ENCODE results near the gene ZNF638.
A peak's percentile ranks its signal among the peaks of the same experiment; 100 is the strongest.

ZNF638 gene

DNA sequence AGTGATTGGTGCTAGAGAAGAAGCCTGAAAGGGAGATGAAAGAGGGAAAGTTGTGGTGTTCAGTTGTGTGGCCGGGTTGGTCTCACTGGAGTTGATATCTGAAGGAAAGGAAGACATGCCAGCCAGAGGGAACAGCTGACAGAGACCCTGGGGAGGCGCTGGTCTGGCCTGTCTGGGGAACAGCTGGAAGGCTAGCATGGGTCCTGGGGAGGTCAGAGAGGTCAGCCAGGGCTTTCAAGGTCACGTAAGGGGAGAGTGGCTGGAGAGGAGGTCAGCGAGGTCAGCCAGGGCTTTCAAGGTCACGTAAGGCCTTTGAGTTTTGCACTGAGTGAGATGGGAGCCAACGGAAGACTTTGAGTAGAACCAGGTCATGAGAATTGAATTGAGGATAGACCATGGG lies 132.8 kb downstream of the ZNF638 start:
- 90% methylated on average over 6 of the region's 6 CpGs for WGBS
- H3K27ac ChIP-seq (ENCODE audit: low read depth, low read length): no peak overlapping the region
- peaks cover 3% of the 10 kb centered on the region; the same call in 1 of the 2 replicates for H3K9me3 ChIP-seq (ENCODE audit: insufficient read depth, low read depth, low read length)
- peaks cover 6% of the 10 kb centered on the region for H3K4me1 ChIP-seq (ENCODE audit: insufficient read depth, low read length)
- H3K9ac ChIP-seq (ENCODE audit: low read depth, low read length): no peak overlapping the region
- no peaks in the 10 kb centered on the region for H3K36me3 ChIP-seq (ENCODE audit: insufficient read depth, low read length)
- H3K27me3 ChIP-seq (ENCODE audit: insufficient read depth, low read length): peaks cover 94% of the 10 kb centered on the region
- no peak overlapping the region for H3K4me3 ChIP-seq (ENCODE audit: low read length)

DNA sequence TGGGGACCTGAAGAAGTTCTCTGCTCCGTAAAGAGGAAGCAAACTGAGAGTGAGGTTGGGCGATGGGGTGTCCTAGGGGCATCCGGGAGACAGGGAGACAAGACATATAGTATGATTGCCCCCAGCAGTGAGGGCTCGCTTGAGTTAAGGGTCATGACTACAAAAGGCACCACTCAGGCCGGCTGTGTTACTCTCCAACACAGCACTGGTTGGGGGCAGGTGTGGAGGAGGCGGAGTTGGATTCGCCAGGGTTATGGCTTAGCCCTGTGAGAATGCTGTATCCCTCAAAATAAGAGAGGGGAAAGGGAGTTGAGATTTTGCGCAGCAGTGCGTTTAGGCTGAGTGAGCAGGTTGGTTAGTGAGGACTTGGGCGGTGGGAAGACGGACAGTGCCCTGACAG lies 133.8 kb downstream of the ZNF638 start:
- Histone ChIP-seq H3K9ac (ENCODE audit: low read depth, low read length) (no peak overlapping the region), H3K4me3 (ENCODE audit: low read length) (peak overlapping the region; percentile 57; the same call in 1 of the 2 replicates), H3K27me3 (ENCODE audit: insufficient read depth, low read length) (peaks cover 91% of the 10 kb centered on the region), H3K4me1 (ENCODE audit: insufficient read depth, low read length) (peaks cover 6% of the 10 kb centered on the region), H3K27ac (ENCODE audit: low read depth, low read length) (no peak overlapping the region), H3K9me3 (ENCODE audit: insufficient read depth, low read depth, low read length) (peaks cover 3% of the 10 kb centered on the region; the same call in 1 of the 2 replicates), H3K36me3 (ENCODE audit: insufficient read depth, low read length) (no peaks in the 10 kb centered on the region)
- WGBS: 56% methylated on average over 11 of the region's 11 CpGs

DNA sequence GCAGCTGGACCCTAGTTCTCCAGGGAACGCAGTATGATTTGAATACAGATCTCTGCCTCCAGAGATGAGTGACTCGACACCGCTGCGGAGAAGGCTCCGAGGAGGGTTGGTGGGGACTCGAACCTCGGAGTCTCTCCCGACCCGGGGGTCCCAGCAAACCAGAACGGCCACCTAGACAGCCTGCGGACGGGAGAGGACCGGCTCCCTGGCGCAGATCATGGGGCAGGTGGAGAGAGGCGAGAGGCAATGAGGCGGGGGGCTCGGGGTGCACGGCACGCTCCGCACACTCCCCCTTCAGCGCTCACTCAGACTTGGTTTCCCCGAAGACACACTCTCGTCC lies 134.3 kb downstream of the ZNF638 start:
- 9% methylated on average over 23 of the region's 23 CpGs for WGBS
- peak overlapping the region; percentile 57 for H3K4me3 ChIP-seq (ENCODE audit: low read length)
- no peaks in the 10 kb centered on the region for H3K36me3 ChIP-seq (ENCODE audit: insufficient read depth, low read length)
- peaks cover 3% of the 10 kb centered on the region for H3K4me1 ChIP-seq (ENCODE audit: insufficient read depth, low read length)
- no peak overlapping the region for H3K27ac ChIP-seq (ENCODE audit: low read depth, low read length)
- peaks cover 90% of the 10 kb centered on the region for H3K27me3 ChIP-seq (ENCODE audit: insufficient read depth, low read length)
- H3K9me3 ChIP-seq (ENCODE audit: insufficient read depth, low read depth, low read length): peaks cover 3% of the 10 kb centered on the region; the same call in 1 of the 2 replicates
- no peak overlapping the region for H3K9ac ChIP-seq (ENCODE audit: low read depth, low read length)

DNA sequence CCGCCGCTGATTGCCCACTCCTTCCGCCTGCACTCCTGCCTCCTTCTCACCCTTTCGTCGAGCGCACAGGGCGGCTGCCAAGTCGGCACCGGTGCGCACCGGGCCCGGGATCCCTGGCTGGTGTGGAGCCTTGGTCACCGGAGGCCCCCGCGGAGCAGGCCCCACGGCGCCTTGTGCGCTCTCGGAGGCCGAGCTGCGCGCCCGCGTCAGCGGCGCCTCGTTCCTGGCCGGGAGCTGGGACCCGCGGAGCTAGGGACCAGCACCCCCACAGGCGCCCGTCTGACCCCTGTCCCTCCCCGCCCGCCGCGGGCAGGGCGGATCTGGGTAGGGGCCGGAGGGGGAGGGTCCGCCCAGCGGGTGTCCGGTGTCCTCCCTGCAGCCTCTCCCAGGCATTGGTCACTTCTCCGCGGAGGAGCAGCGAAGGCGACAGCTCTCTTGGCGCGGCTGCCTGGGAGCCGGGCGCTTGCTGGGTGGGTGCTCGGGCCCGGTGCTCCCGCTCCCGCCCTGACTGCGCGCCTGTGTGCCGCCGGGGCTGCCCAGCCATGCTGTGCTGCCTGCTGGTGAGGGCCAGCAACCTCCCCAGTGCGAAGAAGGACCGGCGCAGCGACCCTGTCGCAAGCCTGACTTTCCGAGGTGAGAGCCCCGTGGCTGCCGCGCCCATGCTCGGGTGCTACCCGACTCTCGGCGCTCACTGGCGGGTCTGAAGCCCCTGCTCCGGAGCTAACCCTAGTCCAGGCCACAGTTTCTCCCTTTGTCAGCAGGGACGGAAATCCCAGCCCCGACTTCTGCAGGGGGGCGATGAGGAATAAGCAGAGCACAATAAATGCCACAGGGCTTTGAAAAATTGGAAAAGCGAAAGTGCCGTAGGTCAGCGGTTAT lies 135.0 kb downstream of the ZNF638 start:
- H3K27me3 ChIP-seq (ENCODE audit: insufficient read depth, low read length): peaks cover 84% of the 10 kb centered on the region
- H3K9me3 ChIP-seq (ENCODE audit: insufficient read depth, low read depth, low read length): peaks cover 3% of the 10 kb centered on the region; the same call in 1 of the 2 replicates
- H3K9ac ChIP-seq (ENCODE audit: low read depth, low read length): 0 out of 2 replicates have a peak overlapping the region, but pooled peaks have one; percentile 17
- no peaks in the 10 kb centered on the region for H3K36me3 ChIP-seq (ENCODE audit: insufficient read depth, low read length)
- H3K27ac ChIP-seq (ENCODE audit: low read depth, low read length): no peak overlapping the region
- H3K4me1 ChIP-seq (ENCODE audit: insufficient read depth, low read length): peaks cover 3% of the 10 kb centered on the region; the same call in 1 of the 2 replicates
- 2% methylated on average over 78 of the region's 78 CpGs for WGBS
- H3K4me3 ChIP-seq (ENCODE audit: low read length): peak overlapping the region; percentile 57

DNA sequence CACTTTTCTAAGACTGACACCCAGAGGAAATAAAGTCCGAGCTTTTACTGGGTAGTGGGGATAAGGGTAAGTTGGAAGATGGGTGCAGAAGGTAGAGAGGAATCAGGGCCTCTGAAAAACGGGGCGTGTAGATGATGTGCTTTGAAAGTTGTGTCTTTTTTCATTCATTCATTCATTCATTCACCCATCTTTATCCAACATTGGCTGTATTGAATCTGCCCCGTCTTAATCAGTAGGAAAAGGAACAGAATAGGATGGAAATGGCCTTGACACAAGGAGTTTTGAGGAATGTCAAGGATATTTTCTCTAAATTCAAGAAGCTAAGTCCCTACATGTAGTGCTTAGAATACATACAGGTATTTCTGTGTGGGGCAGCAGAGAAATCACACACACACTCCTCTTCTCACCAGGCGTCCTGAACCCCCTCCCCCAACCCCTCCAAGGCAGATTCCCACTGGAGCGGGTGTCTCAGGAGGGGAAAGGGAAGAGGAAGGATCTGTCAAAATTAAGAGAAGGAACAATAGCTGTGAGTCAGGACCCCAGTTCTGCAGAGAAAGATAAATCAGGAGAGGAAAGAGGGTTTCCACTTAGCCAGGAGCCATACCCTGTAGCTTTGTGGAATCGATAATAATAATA lies 135.7 kb downstream of the ZNF638 start:
- peak overlapping the region; percentile 57 for H3K4me3 ChIP-seq (ENCODE audit: low read length)
- no peak overlapping the region for H3K9ac ChIP-seq (ENCODE audit: low read depth, low read length)
- WGBS: 37% methylated on average over 4 of the region's 7 CpGs
- H3K27ac ChIP-seq (ENCODE audit: low read depth, low read length): no peak overlapping the region
- H3K27me3 ChIP-seq (ENCODE audit: insufficient read depth, low read length): peaks cover 77% of the 10 kb centered on the region
- H3K9me3 ChIP-seq (ENCODE audit: insufficient read depth, low read depth, low read length): peaks cover 3% of the 10 kb centered on the region; the same call in 1 of the 2 replicates
- H3K4me1 ChIP-seq (ENCODE audit: insufficient read depth, low read length): peaks cover 3% of the 10 kb centered on the region; the same call in 1 of the 2 replicates
- H3K36me3 ChIP-seq (ENCODE audit: insufficient read depth, low read length): no peaks in the 10 kb centered on the region

DNA sequence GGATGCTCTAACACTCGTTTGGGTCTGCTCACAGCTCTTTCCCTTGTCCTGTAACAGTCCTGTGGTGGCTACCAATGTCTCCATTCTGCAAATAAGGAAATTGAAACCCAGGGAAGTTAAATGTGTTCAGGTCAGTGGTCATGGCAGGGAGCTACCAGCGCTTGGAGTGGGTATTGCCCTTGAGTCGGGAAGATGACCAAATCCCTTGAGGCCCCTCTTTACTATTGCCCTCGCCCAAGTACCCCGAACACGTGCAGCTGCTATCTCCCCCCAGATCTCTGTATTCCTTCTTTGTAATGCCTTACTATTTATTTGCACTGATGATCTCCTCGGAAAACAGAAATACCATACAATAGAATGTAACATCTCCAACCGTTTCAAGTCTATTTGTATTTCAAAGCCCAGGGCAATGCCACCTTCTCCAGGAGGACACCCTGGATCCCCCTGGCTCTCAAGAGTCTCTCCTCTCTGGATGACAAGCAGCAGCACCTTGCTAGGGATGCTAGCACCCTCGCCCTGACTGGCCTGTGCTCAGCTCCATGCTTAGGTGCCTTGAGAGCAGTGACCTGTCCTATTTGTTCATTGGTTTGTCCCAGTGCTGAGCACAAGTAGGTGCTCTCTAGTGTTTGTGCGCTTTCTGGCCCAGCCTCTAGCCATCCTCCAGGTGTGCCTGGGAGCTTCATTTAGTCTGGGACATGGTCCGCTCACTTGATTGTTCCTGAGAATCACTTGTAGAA lies 136.9 kb downstream of the ZNF638 start:
- Histone ChIP-seq H3K27me3 (ENCODE audit: insufficient read depth, low read length) (peaks cover 66% of the 10 kb centered on the region), H3K36me3 (ENCODE audit: insufficient read depth, low read length) (no peaks in the 10 kb centered on the region), H3K9ac (ENCODE audit: low read depth, low read length) (no peak overlapping the region), H3K4me1 (ENCODE audit: insufficient read depth, low read length) (peaks cover 3% of the 10 kb centered on the region; the same call in 1 of the 2 replicates), H3K9me3 (ENCODE audit: insufficient read depth, low read depth, low read length) (no peaks in the 10 kb centered on the region), H3K4me3 (ENCODE audit: low read length) (no peak overlapping the region), H3K27ac (ENCODE audit: low read depth, low read length) (no peak overlapping the region)
- WGBS: 81% methylated on average over 11 of the region's 11 CpGs

DNA sequence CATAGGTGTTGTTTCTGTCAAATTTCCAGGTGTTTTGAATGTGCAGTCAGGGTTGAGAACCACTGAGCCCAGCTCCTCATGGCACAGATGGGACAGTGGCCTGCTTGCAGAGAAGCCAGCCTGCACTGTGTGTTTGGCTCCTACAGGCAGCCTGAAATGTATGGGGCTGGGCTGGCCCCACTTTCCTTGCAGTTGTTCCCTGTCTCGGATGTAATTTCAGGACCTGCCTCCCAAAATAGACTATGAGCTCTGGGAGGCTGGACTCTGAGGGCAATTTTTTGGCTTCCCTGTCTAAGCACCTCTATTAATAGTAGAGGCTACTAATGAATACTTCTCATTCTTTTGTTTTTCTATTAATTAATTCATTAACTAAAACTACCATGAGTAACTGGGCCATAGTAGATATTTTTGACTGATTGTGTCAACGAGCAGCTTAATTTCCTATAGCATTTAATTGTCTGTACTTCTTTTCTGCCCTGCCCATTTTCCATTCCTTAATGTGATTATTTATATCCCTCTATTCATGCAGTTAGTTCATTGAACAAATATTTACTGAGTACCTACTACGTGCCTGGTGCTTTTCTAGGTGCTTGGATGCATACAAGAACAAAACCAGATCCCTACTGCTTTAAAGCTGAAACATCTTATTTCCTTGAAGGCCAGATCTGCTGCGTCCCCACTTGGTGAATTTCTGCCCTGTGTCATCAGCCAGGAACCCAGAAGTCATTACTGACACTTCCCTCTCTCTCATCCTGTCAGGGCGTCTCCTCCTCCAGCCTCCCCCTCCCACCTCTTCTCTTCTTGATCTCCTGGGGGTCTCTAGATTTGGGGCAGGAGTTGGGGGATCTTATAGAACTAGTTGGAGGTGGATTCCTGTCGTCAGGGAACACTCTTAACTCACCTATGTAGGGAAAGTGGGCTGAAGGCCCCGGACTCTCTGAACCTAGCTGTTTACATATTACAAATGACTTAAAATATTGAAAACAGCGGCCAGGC lies 138.1 kb downstream of the ZNF638 start:
- no peaks in the 10 kb centered on the region for H3K36me3 ChIP-seq (ENCODE audit: insufficient read depth, low read length)
- peaks cover 3% of the 10 kb centered on the region; the same call in 1 of the 2 replicates for H3K4me1 ChIP-seq (ENCODE audit: insufficient read depth, low read length)
- no peak overlapping the region for H3K27ac ChIP-seq (ENCODE audit: low read depth, low read length)
- 89% methylated on average over 7 of the region's 8 CpGs for WGBS
- no peak overlapping the region for H3K9ac ChIP-seq (ENCODE audit: low read depth, low read length)
- peaks cover 53% of the 10 kb centered on the region for H3K27me3 ChIP-seq (ENCODE audit: insufficient read depth, low read length)
- no peaks in the 10 kb centered on the region for H3K9me3 ChIP-seq (ENCODE audit: insufficient read depth, low read depth, low read length)
- H3K4me3 ChIP-seq (ENCODE audit: low read length): no peak overlapping the region

DNA sequence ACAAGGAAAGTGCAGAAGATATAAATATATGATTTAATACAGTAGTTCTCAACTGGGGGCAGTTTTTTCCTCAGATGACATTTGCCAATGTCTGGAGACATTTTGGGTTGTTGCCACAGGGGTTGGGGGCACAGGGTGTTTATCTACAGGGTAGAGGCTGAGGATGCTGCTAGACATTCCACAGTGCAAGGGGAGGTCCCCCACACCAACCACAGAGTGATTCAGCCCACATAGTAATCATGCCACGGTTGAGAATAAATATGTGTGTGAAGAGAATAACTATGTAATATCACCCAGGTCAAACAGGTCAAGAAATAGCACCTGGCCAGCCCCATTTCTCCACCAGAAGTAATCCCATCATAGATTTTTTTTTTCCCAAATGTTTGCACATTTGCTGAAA lies 139.7 kb downstream of the ZNF638 start:
- no CpG with 5 or more reads among the region's 1 CpG for WGBS
- Histone ChIP-seq H3K36me3 (ENCODE audit: insufficient read depth, low read length) (no peaks in the 10 kb centered on the region), H3K4me1 (ENCODE audit: insufficient read depth, low read length) (peaks cover 3% of the 10 kb centered on the region; the same call in 1 of the 2 replicates), H3K27ac (ENCODE audit: low read depth, low read length) (no peak overlapping the region), H3K9me3 (ENCODE audit: insufficient read depth, low read depth, low read length) (no peaks in the 10 kb centered on the region), H3K27me3 (ENCODE audit: insufficient read depth, low read length) (peaks cover 37% of the 10 kb centered on the region), H3K4me3 (ENCODE audit: low read length) (no peak overlapping the region), H3K9ac (ENCODE audit: low read depth, low read length) (no peak overlapping the region)

DNA sequence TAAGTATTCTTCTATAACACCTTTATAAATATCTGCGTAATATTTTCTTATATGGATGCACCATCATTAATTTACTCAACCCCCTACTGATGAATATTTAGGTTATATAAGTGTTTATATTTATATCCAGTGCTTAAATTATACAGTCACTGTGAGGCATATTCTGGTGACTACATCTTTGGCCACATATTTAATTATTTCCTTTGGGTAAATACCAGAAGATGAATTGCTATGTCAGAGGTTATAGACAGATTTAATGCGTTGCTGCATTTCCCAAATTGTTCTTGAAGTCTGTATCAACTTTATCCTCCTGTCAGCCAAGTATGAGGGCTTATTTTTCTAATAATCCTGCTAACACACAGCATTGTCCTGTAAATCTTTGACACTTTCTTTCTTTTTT lies 140.4 kb downstream of the ZNF638 start:
- 100% methylated on average over 1 of the region's 2 CpGs for WGBS

DNA sequence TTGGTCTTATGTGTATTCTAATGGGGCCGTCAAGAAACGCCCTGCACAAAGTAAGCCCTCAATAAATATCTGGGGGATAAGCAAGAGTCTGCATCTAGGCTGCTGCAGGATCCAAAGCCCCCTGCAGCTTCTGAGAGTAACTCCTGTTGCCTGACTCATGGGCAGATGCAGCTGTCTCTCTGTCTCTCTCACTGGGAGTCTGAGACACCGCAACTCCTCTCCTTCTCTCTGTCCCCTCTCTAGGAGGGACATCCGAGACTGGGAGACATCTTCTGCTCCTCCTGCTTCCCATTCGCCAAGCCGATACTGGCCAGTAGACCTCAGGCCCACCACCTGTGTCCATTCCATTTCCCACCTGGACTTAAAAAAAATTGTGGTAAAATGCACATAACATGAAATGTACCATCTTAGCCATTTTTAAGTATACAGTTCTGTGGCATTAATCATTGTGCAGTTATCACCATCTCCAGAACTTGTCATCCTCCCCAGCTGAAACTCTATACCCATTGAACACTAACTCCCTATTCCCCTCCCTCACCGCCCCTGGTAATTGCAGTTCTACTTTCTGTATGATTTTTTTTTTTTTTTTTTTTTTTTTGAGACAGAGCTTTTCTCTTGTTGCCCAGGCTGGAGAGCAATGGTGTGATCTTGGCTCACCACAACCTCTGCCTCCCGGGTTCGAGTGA lies 141.9 kb downstream of the ZNF638 start:
- peaks cover 15% of the 10 kb centered on the region for H3K27me3 ChIP-seq (ENCODE audit: insufficient read depth, low read length)
- H3K4me1 ChIP-seq (ENCODE audit: insufficient read depth, low read length): no peaks in the 10 kb centered on the region
- no peak overlapping the region for H3K4me3 ChIP-seq (ENCODE audit: low read length)
- no peaks in the 10 kb centered on the region for H3K9me3 ChIP-seq (ENCODE audit: insufficient read depth, low read depth, low read length)
- H3K36me3 ChIP-seq (ENCODE audit: insufficient read depth, low read length): no peaks in the 10 kb centered on the region
- 93% methylated on average over 8 of the region's 9 CpGs for WGBS
- no peak overlapping the region for H3K9ac ChIP-seq (ENCODE audit: low read depth, low read length)
- no peak overlapping the region for H3K27ac ChIP-seq (ENCODE audit: low read depth, low read length)

More for the DNA sequence above, 140.4 kb downstream of the ZNF638 start:
- no peak overlapping the region for H3K9ac ChIP-seq (ENCODE audit: low read depth, low read length)
- no peak overlapping the region for H3K4me3 ChIP-seq (ENCODE audit: low read length)
- H3K36me3 ChIP-seq (ENCODE audit: insufficient read depth, low read length): no peaks in the 10 kb centered on the region
- peaks cover 30% of the 10 kb centered on the region for H3K27me3 ChIP-seq (ENCODE audit: insufficient read depth, low read length)
- peaks cover 2% of the 10 kb centered on the region; the same call in 1 of the 2 replicates for H3K4me1 ChIP-seq (ENCODE audit: insufficient read depth, low read length)
- no peaks in the 10 kb centered on the region for H3K9me3 ChIP-seq (ENCODE audit: insufficient read depth, low read depth, low read length)
- H3K27ac ChIP-seq (ENCODE audit: low read depth, low read length): no peak overlapping the region
